A673 (cell line): Measurements from ENCODE around the gene ITPA. TPM values are rescaled to one million over a fixed set of nuclear protein-coding genes. Genes with fewer than 3 reads are reported as not detected.

Experiments
- BruUV-seq: library from RNA; stranded (reverse); fragments of 400-500 nt; replicated peaks from 2 replicates; lab custom pipeline; 2021; lab: Mats Ljungman, UMichigan
- CTCF ChIA-PET: fragments of 300-600 bp; sonication (Branson Sonifier 250); formaldehyde crosslinking; loops from one replicate; lab custom pipeline; 2022; ENCODE audit warnings: antibody characterized with exemption; lab: Charles Lee
- POLR2A ChIA-PET: fragments of 300-600 bp; sonication (Branson Sonifier 250); formaldehyde crosslinking; loops from one replicate; lab custom pipeline; 2022; ENCODE audit warnings: antibody characterized with exemption; ENCODE audit not compliant: low non-redundant PET; lab: Charles Lee
- DNase-seq: peaks from one replicate; pipeline ENCODE4 v3.0.0-alpha.2; 2015; ENCODE audit warnings: low spot score
- H3K27ac ChIP-seq: fragments of 200-600 bp; sonication (generic); 2 replicates; pipeline ENCODE4 v1.5.1; 2016; ENCODE audit warnings: mixed run types, low read depth, mild to moderate bottlenecking, mixed read lengths, antibody characterized with exemption, low read length; ENCODE audit not compliant: poor library complexity, severe bottlenecking
- H3K27me3 ChIP-seq: fragments of 200-600 bp; sonication (generic); replicated peaks from 2 replicates; pipeline ENCODE4 v1.6.1; 2017; ENCODE audit warnings: mixed run types, low read depth, mild to moderate bottlenecking, mixed read lengths, antibody characterized with exemption, low read length; ENCODE audit not compliant: insufficient read depth, poor library complexity
- H3K36me3 ChIP-seq: fragments of 200-600 bp; sonication (generic); 2 replicates; pipeline ENCODE4 v1.6.1; 2016; ENCODE audit warnings: mixed run types, mild to moderate bottlenecking, mixed read lengths, antibody characterized with exemption, low read length; ENCODE audit not compliant: insufficient read depth, poor library complexity, severe bottlenecking
- H3K4me1 ChIP-seq: fragments of 200-600 bp; sonication (generic); 2 replicates; pipeline ENCODE4 v1.6.1; 2017; ENCODE audit warnings: mixed run types, mild to moderate bottlenecking, mixed read lengths, antibody characterized with exemption, low read length; ENCODE audit not compliant: insufficient read depth, poor library complexity, severe bottlenecking
- H3K4me3 ChIP-seq: fragments of 200-600 bp; sonication (generic); 2 replicates; pipeline ENCODE4 v1.5.1; 2016; ENCODE audit warnings: low read depth, mixed run types, mild to moderate bottlenecking, mixed read lengths, low read length; ENCODE audit not compliant: poor library complexity, severe bottlenecking
- H3K9me3 ChIP-seq: fragments of 200-600 bp; sonication (generic); 2 replicates; pipeline ENCODE4 v1.6.1; 2016; ENCODE audit warnings: mixed run types, low read depth, mild to moderate bottlenecking, mixed read lengths, antibody characterized with exemption, low read length; ENCODE audit not compliant: poor library complexity, severe bottlenecking
- EZH2 ChIP-seq: fragments of 200-600 bp; sonication (generic); IDR thresholded peaks from 2 replicates; pipeline ENCODE4 v1.6.1; 2017; ENCODE audit warnings: borderline replicate concordance, low read depth, mild to moderate bottlenecking, mixed read lengths, antibody characterized with exemption, low read length; ENCODE audit not compliant: poor library complexity, severe bottlenecking
- intact Hi-C: fragments of 100-400 bp; cut with micrococcal nuclease; formaldehyde crosslinking; loops from one replicate; pipeline ENCODE4 v1.10.0; 2022; ENCODE audit not compliant: unreplicated experiment
- total RNA-seq: library from RNA; stranded (reverse); gene quantifications from 2 replicates; pipeline ENCODE4 v1.2.3, GENCODE V29; 2021
- TF ChIP-seq, protein P1 (sequence below): fragments of 300-800, 200-600 bp; sonication (generic); conservative IDR thresholded peaks from 2 replicates; pipeline ENCODE4 v1.5.1; 2017; ENCODE audit warnings: low read depth, mild to moderate bottlenecking, antibody characterized with exemption, low read length, moderate library complexity, mixed read lengths

ITPA gene
- total RNA-seq, 1 experiment from 2014 or later: 81.3 TPM

GRCh38 chr20:3245711-3246110, 36.4 kb downstream of the ITPA start:
- DNase-seq: no peak
- Histone ChIP-seq H3K27ac (no peak overlapping the region), H3K27me3 (peaks cover 4% of the 10 kb centered on the region), H3K36me3 (no peaks in the 10 kb centered on the region), H3K4me3 (no peak overlapping the region), H3K9me3 (no peaks in the 10 kb centered on the region), H3K4me1 (peaks cover 10% of the 10 kb centered on the region)
- intact Hi-C loops: no loop called here
- TF ChIP-seq, protein P1, sequence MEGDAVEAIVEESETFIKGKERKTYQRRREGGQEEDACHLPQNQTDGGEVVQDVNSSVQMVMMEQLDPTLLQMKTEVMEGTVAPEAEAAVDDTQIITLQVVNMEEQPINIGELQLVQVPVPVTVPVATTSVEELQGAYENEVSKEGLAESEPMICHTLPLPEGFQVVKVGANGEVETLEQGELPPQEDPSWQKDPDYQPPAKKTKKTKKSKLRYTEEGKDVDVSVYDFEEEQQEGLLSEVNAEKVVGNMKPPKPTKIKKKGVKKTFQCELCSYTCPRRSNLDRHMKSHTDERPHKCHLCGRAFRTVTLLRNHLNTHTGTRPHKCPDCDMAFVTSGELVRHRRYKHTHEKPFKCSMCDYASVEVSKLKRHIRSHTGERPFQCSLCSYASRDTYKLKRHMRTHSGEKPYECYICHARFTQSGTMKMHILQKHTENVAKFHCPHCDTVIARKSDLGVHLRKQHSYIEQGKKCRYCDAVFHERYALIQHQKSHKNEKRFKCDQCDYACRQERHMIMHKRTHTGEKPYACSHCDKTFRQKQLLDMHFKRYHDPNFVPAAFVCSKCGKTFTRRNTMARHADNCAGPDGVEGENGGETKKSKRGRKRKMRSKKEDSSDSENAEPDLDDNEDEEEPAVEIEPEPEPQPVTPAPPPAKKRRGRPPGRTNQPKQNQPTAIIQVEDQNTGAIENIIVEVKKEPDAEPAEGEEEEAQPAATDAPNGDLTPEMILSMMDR: no peak
- TF ChIP-seq EZH2: no peak
- CTCF ChIA-PET: no interaction called here
- POLR2A ChIA-PET: no interaction called here
- no TSS peak for BruUV-seq

DNA sequence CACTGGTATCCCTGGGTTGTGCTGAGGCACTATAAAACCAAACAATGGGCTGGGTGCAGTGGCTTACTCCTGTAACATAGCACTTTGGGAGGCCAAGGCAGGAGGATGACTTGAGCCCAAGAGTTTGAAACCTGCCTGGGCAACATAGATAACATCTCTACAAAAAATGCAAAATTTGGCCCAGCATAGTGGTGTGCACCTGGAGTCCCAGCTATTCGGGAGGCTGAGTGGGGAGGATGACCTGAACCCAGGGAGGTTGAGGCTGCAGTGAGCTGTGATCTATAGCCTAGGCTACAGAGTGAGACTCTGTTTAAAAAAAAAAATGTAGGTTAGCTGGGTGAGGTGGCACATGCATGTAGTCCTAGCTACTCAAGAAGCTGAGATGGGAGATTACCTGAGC, 37.4 kb downstream of the ITPA start:
- TF ChIP-seq EZH2: no peak
- TF ChIP-seq, protein P1: no peak
- Histone ChIP-seq H3K9me3 (no peaks in the 10 kb centered on the region), H3K4me3 (no peak overlapping the region), H3K36me3 (no peaks in the 10 kb centered on the region), H3K27me3 (no peaks in the 10 kb centered on the region), H3K4me1 (peaks cover 10% of the 10 kb centered on the region), H3K27ac (no peak overlapping the region)
- BruUV-seq: no TSS peak
- intact Hi-C loops: no loop called here
- no peak for DNase-seq
- ChIA-PET POLR2A (interaction anchor here (0.8 kb wide), 1 partner anchor 880 kb away, joined by 11 read pairs; no protein-coding TSS in a partner anchor), CTCF (interaction anchor here (0.7 kb wide), 1 partner anchor 69 kb away, joined by 3 read pairs; no protein-coding TSS in a partner anchor)

DNA sequence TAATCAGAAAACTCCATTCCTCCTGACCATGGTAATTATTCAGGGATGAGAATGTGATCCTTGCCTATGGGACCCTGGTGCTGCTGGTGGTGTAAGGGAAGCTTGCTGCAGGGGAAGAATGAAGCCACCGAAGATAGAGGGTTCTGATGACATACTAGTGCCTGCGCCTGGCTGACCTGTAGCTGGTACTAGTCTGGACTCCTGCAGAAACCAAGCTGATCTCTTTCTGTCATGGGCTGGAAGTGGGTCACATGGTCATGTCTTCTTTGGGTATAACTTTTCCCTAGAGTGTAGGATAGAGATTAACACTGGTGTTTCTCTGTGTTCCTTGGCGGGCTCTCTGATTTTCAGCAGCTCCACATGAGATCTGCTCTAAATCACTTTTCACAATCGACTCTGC, 38.3 kb downstream of the ITPA start:
- ChIA-PET POLR2A (no interaction called here), CTCF (no interaction called here)
- Histone ChIP-seq H3K27ac (no peak overlapping the region), H3K27me3 (no peaks in the 10 kb centered on the region), H3K4me3 (no peak overlapping the region), H3K36me3 (no peaks in the 10 kb centered on the region), H3K4me1 (peaks cover 10% of the 10 kb centered on the region), H3K9me3 (no peaks in the 10 kb centered on the region)
- BruUV-seq: no TSS peak
- no peak for DNase-seq
- intact Hi-C loops: no loop called here
- TF ChIP-seq EZH2: no peak
- TF ChIP-seq, protein P1: no peak
